GM18861 (cell line): ENCODE measurements around the gene PRDM11.

Experiments used
- ATAC-seq: cut with Tn5 transposase; IDR thresholded peaks from one replicate; pipeline ENCODE4 v1.9.1; 2021; ENCODE audit not compliant: unreplicated experiment

Gene PRDM11

GRCh38 chr11:45258982-45259530 lies 112.6 kb downstream of the PRDM11 start:
- ATAC-seq = no peak

DNA sequence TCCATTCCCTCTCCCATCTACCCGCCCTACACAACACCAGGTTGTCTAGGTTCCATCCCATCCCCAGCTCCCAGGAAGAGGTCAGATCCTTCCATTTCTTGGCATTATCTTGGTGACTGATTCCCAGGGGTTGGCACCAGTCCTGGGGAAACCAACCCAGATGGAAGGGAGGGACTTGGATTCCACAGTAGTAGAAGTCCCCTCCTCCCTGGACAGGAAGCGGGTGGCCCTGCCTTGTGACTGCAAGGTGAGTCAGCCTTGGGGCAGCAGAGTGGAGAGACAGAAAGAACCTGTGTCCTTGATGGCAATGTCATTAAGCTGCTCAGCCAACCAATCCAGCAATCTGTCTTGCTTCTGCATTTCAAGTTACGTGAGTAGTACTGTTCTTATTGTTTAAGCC lies 113.2 kb downstream of the PRDM11 start:
- ATAC-seq = no peak

DNA sequence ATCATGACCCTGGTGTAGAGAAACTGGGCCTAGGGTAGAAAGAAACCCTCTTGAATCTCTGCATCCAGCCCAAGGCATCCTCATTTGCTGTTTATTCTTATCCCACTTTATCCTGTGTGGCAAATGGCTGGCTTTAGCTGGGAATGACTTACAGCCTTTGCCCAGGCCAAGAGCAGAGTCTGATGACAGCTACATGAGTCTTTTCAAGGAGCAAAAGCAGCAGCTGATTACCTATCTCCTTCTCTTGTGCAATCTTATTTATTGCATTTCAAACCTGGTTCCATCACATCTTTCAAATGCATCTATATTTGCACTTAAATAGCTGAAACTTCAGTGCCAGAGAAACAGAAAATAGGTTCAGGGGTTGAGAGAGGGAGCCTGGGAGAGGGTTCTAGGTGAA lies 113.6 kb downstream of the PRDM11 start:
- no peak for ATAC-seq

DNA sequence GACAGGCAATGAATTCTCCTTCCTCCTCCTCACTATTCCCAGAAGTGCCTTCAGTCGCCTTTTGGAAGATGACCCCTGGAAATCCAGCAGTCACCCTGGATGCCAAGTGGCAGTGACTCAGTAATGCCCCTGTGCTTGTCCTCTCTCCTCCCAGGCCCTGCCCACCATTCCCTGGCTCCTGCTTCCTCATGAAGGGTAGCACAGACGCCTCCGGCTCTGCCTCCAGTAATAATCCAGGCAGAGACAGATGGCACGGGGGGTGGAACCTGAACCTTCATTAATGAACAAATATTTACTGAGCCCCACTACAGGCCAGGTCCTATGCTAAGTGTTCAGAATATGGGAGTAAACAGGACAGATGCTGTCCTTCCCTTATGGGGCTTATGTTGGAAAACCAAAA lies 116.5 kb downstream of the PRDM11 start:
- no peak for ATAC-seq

DNA sequence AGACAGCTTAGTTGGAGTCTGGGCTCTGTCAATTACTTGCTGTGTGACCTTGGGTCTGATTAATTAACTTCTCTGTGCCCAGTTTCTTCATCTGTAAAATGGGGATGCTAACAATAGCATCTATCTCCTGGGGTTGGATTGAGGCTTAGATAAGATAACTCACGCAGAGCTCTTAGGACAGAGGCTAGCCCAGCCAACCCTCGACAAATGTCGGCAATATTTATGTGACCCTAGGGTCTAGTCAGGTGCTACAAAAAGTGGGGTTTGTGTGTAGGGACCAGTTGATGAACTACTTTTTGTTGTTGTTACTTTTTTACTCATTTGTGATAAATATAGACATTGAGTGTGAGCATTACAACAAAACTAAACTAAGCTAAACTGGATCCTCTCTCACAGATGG lies 117.3 kb downstream of the PRDM11 start:
- no peak for ATAC-seq

GRCh38 chr11:45264839-45265515 lies 118.5 kb downstream of the PRDM11 start:
- no peak for ATAC-seq

- ATAC-seq = no peak
These were observed 119.7 kb downstream of the PRDM11 start for GRCh38 chr11:45265969-45266675.

- ATAC-seq = no peak
These were observed 120.2 kb downstream of the PRDM11 start for GRCh38 chr11:45266676-45267020.

- no peak for ATAC-seq
These were observed 120.6 kb downstream of the PRDM11 start for GRCh38 chr11:45267052-45267451.

GRCh38 chr11:45267652-45268299 lies 121.3 kb downstream of the PRDM11 start:
- ATAC-seq = no peak

DNA sequence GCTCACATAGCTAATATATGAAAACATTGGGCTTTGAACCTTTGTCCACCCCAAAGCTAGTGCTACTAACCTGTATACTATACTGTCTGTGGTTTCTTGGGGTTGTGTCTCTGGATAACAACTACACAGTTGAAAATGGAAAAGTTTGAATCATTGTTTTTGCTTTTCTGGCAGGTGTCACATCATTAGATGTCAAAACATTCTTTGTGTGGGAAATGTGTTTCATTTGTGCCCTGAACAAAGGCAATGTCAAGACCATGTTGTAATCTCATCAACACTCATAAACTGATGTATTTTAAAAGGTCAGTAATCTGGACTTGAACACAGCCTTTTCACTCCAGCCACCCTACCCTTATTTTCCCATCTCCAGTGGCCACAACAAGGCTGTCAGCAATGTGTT lies 123.2 kb downstream of the PRDM11 start:
- ATAC-seq = no peak

DNA sequence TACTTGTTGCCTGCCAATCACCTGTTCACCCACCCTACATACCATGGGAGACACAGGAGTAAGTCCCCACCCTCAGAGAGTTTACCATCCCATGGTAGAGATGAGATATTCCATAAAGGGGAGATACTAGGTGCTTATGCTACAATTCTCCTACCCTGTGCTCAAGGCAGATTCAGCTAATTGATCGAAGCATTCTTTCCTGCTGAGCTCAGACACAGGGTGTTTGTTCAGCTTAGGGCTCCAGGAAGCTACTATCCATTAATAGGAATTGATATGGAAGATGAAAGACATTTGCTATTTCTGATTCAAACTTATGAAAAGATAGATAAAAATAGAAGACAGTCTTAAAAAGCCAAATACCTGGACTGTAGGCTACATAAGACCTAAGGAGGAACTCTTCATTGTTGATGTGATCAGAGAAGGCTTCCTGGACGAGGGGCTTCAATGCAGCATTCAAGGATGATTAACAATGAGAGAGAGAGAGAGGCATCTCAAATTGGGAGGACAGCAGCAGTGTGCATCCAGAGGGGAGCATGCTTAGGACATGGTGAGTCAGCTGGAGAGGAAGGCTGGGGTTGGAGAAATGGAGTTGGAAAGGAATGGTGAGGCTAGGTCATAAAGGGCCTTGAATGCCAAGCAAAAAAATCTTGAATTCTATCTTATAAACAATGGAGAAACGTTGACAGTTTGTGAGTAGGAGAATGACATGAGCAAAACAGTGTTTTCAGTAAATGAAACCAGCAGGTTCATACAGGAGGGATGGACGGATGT lies 124.7 kb downstream of the PRDM11 start:
- ATAC-seq = no peak

GRCh38 chr11:45272701-45273100 lies 126.3 kb downstream of the PRDM11 start:
- ATAC-seq = no peak

DNA sequence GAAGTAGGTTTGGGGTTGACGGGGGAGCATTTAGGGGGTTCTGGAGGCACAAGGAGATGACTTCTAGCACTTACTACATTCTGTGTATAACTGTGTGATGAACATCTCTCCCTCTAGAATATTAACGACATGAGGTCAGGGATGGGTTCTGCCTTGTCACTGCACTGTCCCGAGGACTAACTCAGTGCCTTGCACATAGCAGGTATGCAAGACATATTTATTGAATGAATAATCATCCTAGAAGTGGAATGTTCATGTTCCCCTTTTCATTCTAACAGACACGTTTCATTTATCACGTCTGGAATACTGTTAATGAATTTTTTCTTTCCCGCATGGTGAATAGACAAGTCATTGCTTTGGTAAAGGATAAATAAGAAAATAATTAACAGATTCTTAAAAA lies 127.1 kb downstream of the PRDM11 start:
- ATAC-seq = no peak

GRCh38 chr11:45274206-45274605 lies 127.8 kb downstream of the PRDM11 start:
- no peak for ATAC-seq

DNA sequence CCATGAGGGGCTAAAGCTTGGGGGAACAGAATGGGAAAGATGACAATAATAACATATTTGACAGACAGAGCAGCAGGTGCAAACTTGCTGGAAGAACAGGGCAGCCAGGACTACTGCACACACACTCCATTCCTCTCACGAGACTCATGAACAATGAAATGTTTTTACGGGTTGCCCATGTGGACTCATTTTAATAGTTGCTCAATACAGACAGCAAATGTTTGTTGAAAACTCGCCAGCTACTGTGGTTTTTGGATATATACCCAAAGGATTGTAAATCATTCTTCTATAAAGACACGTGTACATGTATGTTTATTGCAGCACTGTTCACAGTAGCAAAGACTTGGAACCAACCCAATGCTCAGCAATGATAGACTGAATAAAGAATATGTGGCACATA lies 129.4 kb downstream of the PRDM11 start:
- ATAC-seq = no peak

- no peak for ATAC-seq
These were observed 132.3 kb downstream of the PRDM11 start for GRCh38 chr11:45278714-45279113.

GRCh38 chr11:45279645-45280044 lies 133.2 kb downstream of the PRDM11 start:
- ATAC-seq = no peak

DNA sequence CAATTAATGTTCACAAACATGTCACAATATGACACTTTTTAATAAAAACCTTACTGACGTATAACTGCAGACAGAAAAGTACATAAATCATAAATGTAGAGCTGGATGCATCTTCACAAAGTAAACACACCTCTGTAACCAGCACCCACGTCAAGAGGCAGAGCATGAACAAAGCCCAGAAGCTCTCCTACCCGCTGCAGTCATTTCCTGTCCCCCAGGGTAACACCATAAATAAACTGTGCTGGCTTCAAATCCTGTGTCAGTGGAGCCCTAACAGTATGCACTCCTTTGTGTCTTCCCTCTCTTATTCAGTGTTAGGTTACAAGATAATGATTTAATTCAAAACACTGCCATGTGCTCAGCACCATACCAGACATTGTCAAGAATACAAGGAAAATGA lies 134.0 kb downstream of the PRDM11 start:
- no peak for ATAC-seq

- ATAC-seq = no peak
These were observed 135.6 kb downstream of the PRDM11 start for GRCh38 chr11:45282081-45282480.
